CD4-positive, alpha-beta memory T cell (primary cell): ENCODE results near the gene C17orf75. TPM values are rescaled to one million over a fixed set of nuclear protein-coding genes. Genes with fewer than 3 reads are reported as not detected.

ENCODE experiments used
- CTCF ChIA-PET: fragments of 350-600 bp; sonication (Branson Sonifier 250); formaldehyde crosslinking; loops from one replicate; lab custom pipeline; 2021; ENCODE audit warnings: inconsistent platforms; ENCODE audit not compliant: partially characterized antibody; lab: Charles Lee
- POLR2A ChIA-PET: fragments of 350-600 bp; sonication (Branson Sonifier 250); formaldehyde crosslinking; loops from one replicate; lab custom pipeline; 2021; ENCODE audit not compliant: partially characterized antibody; lab: Charles Lee
- DNase-seq, 5 donors: peaks; one replicate each; pipeline versions ENCODE4 v3.0.0 to v3.0.0-alpha.2; 2020 to 2022; ENCODE audit warnings: mixed read lengths in 1 of 5
- H3K27ac ChIP-seq: one replicate; pipeline ENCODE4 v1.7.0; 2013; ENCODE audit warnings: low read depth, low read length
- H3K27me3 ChIP-seq: 2 replicates; pipeline ENCODE4 v1.7.0; 2013; ENCODE audit warnings: mild to moderate bottlenecking, low read length, moderate library complexity; ENCODE audit not compliant: insufficient read depth
- H3K36me3 ChIP-seq: 2 replicates; pipeline ENCODE4 v1.7.0; 2013; ENCODE audit warnings: mild to moderate bottlenecking, low read length, moderate library complexity; ENCODE audit not compliant: insufficient read depth
- H3K4me1 ChIP-seq: 2 replicates; pipeline ENCODE4 v1.7.0; 2013; ENCODE audit warnings: mild to moderate bottlenecking, low read length, moderate library complexity; ENCODE audit not compliant: insufficient read depth
- H3K4me3 ChIP-seq, 2 donors: one replicate each; pipeline ENCODE4 v1.7.0; 2013; ENCODE audit warnings: low read length in 2 of 2, mild to moderate bottlenecking in 1 of 2
- H3K9me3 ChIP-seq, 2 donors: one replicate each; pipeline ENCODE4 v1.7.0; 2013; ENCODE audit warnings: low read length in 2 of 2, control low read depth in 1 of 2; ENCODE audit not compliant: control insufficient read depth in 1 of 2
- H3K27ac Mint-ChIP-seq, 7 donors: one replicate each; pipeline ENCODE4 v1.8.0; 2020 to 2021; ENCODE audit warnings: mixed read lengths in 7 of 7, mild to moderate bottlenecking in 6 of 7, inconsistent platforms in 3 of 7, moderate library complexity in 3 of 7
- H3K27me3 Mint-ChIP-seq, 2 donors: one replicate each; pipeline ENCODE4 v1.8.0; 2020 to 2021; ENCODE audit warnings: mixed read lengths in 2 of 2
- H3K36me3 Mint-ChIP-seq, 2 donors: one replicate each; pipeline ENCODE4 v1.8.0; 2020 to 2021; ENCODE audit warnings: mixed read lengths in 2 of 2, inconsistent platforms in 1 of 2, mild to moderate bottlenecking in 1 of 2
- H3K4me1 Mint-ChIP-seq, 4 donors: one replicate each; pipeline ENCODE4 v1.8.0; 2020 to 2021; ENCODE audit warnings: mixed read lengths in 4 of 4, mild to moderate bottlenecking in 1 of 4
- H3K4me3 Mint-ChIP-seq, 8 donors: one replicate each; pipeline ENCODE4 v1.8.0; 2020 to 2021; ENCODE audit warnings: mixed read lengths in 8 of 8, mild to moderate bottlenecking in 7 of 8, moderate library complexity in 6 of 8, inconsistent platforms in 3 of 8
- H3K9me3 Mint-ChIP-seq, 8 donors: one replicate each; pipeline ENCODE4 v1.8.0; 2020 to 2021; ENCODE audit warnings: mixed read lengths in 8 of 8, mild to moderate bottlenecking in 5 of 8, inconsistent platforms in 3 of 8, moderate library complexity in 1 of 8
- intact Hi-C: fragments of 100-400 bp; cut with micrococcal nuclease; formaldehyde crosslinking; loops from one replicate; pipeline ENCODE4 v1.15.1; 2023
- polyA plus RNA-seq, 2 donors: library from polyadenylated mRNA; unstranded; fragments of 300-500 nt; fragmentation: Illumina TruSeq; gene quantifications; one replicate each; pipeline ENCODE4 v1.2.3, GENCODE V29; 2021
- total RNA-seq, 2 experiments: library from RNA; stranded (reverse); gene quantifications; one replicate each; pipeline ENCODE4 v1.2.3, GENCODE V29; 2021

The C17orf75 gene
- total and polyA plus RNA-seq, 4 experiments from 2014 or later: 7.9 to 22.5 (median 15.4) TPM

DNA sequence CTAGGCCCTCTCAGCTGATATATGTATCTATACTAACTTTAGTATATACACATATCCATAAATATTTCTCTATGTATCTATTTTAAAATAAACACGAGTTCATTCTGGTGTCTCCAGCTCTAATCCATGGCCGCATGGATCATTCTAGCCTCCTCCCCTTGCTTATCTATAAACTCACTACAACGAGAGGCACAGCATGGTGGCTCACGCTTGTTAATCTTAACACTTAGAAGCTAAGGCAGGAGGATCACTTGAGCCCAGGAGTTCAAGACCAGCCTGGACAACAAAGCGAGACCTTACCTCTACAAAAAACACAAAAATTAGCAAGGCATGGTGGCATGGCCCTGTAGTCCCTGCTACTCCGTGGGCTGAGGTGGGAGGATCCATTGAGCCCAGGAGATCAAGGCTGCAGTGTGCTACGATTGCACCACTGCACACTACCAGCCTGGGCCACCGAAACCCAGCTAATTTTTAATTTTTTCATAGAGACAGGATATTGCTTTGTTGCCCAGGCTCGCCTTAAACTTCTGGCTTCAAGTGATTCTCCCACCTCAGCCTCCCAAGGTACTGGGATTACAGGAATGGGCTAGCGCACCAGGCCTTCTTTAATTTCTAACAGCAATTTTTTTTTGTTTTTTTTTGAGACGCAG is 4.1 kb upstream of the C17orf75 start:
- no peak overlapping the region for H3K4me3 Mint-ChIP-seq
- no peaks in the 10 kb centered on the region for H3K27me3 Mint-ChIP-seq
- no peak overlapping the region for H3K27ac Mint-ChIP-seq

DNA sequence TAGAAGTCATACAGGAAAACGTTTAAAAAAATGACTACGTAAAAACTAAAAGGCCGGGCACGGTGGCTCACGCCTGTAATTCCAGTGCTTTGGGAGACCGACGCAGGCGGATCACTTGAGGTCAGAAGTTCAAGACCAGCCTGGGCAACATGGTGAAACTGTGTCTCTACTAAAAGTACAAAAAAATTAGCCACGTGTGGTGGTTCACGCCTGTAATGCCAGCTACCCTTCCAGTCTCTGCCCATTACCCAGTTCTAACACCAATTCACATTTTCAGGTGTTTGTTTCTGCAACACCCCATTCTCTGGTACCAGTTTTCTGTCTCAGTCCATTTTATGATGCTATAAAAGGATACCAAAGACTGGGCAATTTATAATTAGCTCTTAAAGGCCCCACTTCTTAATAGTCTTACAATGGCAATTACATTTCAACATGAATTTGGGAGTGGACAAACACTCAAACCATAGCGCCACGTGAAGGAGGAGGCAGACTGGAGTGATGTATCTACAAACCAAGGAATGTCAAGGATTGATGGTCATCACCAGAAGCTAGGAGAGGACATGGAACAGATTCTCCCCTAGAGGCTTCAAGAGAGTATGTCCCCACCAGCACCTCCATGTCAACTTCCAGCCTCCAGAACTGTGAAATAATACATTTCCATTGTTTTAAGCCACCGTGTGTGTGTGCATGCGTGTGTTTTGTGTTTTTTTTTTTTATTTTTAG is 791 bp upstream of the C17orf75 start:
- Histone ChIP-seq H3K9me3 (no peaks in the 10 kb centered on the region), H3K4me3 (no peak overlapping the region), H3K4me1 (peaks cover 21% of the 10 kb centered on the region), H3K27me3 (no peaks in the 10 kb centered on the region), H3K36me3 (no peaks in the 10 kb centered on the region), H3K27ac (peak overlapping the region; percentile 78)
- no peak for DNase-seq
- intact Hi-C loops: loop anchor here (1.0 kb wide), 1 partner anchor 8 kb away; the partner anchor contains the start of gene ZNF207
- Mint-ChIP-seq H3K27me3 (no peaks in the 10 kb centered on the region), H3K36me3 (peaks cover 3 to 14% of the 10 kb centered on the region in 2 donors), H3K4me1 (peaks cover 15 to 24% (median 20%) of the 10 kb centered on the region in 4 donors), H3K4me3 (peak overlapping the region; percentile 91 to 98 (median 94)), H3K27ac (peak overlapping the region; percentile 89 to 98 (median 94)), H3K9me3 (no peaks in the 10 kb centered on the region)
- POLR2A ChIA-PET: interaction anchor here (1.0 to 3.0 kb wide), 2 partner anchors 9 to 102 kb away, joined by 3 to 43 read pairs; partner anchors contain the start of genes PSMD11 and ZNF207
- CTCF ChIA-PET: no interaction called here

More for the DNA sequence above, 4.1 kb upstream of the C17orf75 start:
- peaks cover 19 to 36% (median 26%) of the 10 kb centered on the region in 4 donors for H3K4me1 Mint-ChIP-seq
- ChIA-PET POLR2A (no interaction called here), CTCF (interaction anchor here (1.0 kb wide), 1 partner anchor 98 kb away, joined by 3 read pairs; the partner anchor contains the start of gene PSMD11)
- Histone ChIP-seq H3K27me3 (no peaks in the 10 kb centered on the region), H3K9me3 (no peaks in the 10 kb centered on the region), H3K36me3 (no peaks in the 10 kb centered on the region), H3K4me1 (peaks cover 23% of the 10 kb centered on the region), H3K27ac (no peak overlapping the region), H3K4me3 (no peak overlapping the region)
- peaks cover 0 to 5% (median 0%) of the 10 kb centered on the region in 8 donors for H3K9me3 Mint-ChIP-seq
- peaks cover 8 to 18% of the 10 kb centered on the region in 2 donors for H3K36me3 Mint-ChIP-seq
- intact Hi-C loops: no loop called here
- DNase-seq: no peak

GRCh38 chr17:32341141-32341856 is 674 bp downstream of the C17orf75 start:
- POLR2A ChIA-PET: interaction anchor here (0.7 to 3.0 kb wide), 5 partner anchors 10 to 536 kb away, joined by 3 to 43 read pairs (median 3); partner anchors contain the start of genes MYO1D, PSMD11 and ZNF207
- CTCF ChIA-PET: interaction anchor here (1.0 kb wide), 3 partner anchors 9 to 20 kb away, joined by 4 read pairs; no protein-coding TSS in a partner anchor
- no peaks in the 10 kb centered on the region for H3K36me3 ChIP-seq

DNA sequence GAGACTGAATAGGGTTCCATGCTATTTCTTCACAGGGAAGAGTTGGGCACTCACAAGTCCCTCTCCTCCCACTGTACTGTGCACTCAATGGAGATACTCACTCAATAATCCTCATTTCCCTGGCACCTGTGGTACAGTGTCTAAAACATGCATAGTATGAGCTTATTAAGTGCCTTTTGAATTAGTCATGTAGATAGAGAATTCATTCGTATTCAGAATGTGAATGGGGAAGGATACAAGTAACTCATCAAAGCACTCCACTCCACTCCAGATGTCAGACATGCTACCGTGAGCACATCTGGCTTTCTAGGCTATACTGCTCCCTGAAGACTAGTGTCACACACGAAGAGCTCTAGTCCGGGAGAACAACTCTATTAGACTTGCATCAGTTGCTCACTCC is 6.3 kb downstream of the C17orf75 start:
- Histone ChIP-seq H3K4me3 (no peak overlapping the region), H3K27ac (no peak overlapping the region), H3K36me3 (peaks cover 7% of the 10 kb centered on the region), H3K27me3 (no peaks in the 10 kb centered on the region), H3K9me3 (no peaks in the 10 kb centered on the region), H3K4me1 (peaks cover 13% of the 10 kb centered on the region)
- Mint-ChIP-seq H3K4me1 (peaks cover 9 to 16% (median 14%) of the 10 kb centered on the region in 4 donors), H3K27me3 (no peaks in the 10 kb centered on the region), H3K36me3 (peaks cover 18 to 37% of the 10 kb centered on the region in 2 donors), H3K27ac (no peak overlapping the region), H3K9me3 (no peaks in the 10 kb centered on the region), H3K4me3 (no peak overlapping the region)
- ChIA-PET CTCF (interaction anchor here (0.5 to 1.0 kb wide), 2 partner anchors 16 to 38 kb away, joined by 3 to 4 read pairs; no protein-coding TSS in a partner anchor), POLR2A (no interaction called here)
- intact Hi-C loops: no loop called here
- DNase-seq: no peak

More at GRCh38 chr17:32341141-32341856, 674 bp downstream of the C17orf75 start:
- Histone ChIP-seq H3K27ac (peak overlapping the region; percentile 78), H3K4me1 (peaks cover 21% of the 10 kb centered on the region), H3K27me3 (no peaks in the 10 kb centered on the region), H3K4me3 (peak overlapping the region; percentile 61 to 95), H3K9me3 (no peaks in the 10 kb centered on the region)
- intact Hi-C loops: no loop called here
- Mint-ChIP-seq H3K4me3 (peak overlapping the region; percentile 91 to 98 (median 94)), H3K36me3 (peaks cover 5 to 18% of the 10 kb centered on the region in 2 donors), H3K9me3 (no peaks in the 10 kb centered on the region), H3K27ac (peak overlapping the region; percentile 90 to 97 (median 95)), H3K4me1 (peaks cover 15 to 24% (median 20%) of the 10 kb centered on the region in 4 donors), H3K27me3 (no peaks in the 10 kb centered on the region)
- peak; percentile 62 to 71 (median 66) for DNase-seq

DNA sequence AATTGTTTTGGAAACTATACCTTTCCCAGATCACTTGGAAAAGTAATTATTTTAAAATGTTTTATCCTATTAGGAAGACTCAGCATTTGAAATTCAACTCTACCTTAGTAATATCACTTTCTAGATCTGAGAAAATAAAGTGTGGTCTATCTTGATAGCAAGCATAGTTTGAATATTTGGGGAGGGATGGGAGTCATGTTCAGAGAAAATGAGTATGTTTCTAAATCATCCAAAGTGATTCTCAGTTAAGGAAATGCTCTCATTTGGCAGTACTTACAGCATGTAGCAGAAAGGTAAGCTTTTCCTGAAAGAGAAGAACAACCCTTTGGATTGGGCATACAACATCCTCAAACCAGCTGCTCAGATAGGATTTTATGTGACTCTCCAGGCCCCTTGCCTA is 6.9 kb downstream of the C17orf75 start:
- H3K4me1 Mint-ChIP-seq: peaks cover 15 to 22% (median 19%) of the 10 kb centered on the region in 4 donors
- no peak overlapping the region for H3K27ac ChIP-seq
- H3K36me3 ChIP-seq: peaks cover 7% of the 10 kb centered on the region
- H3K9me3 Mint-ChIP-seq: no peaks in the 10 kb centered on the region
- H3K36me3 Mint-ChIP-seq: peaks cover 18 to 36% of the 10 kb centered on the region in 2 donors
- POLR2A ChIA-PET: no interaction called here
- H3K4me1 ChIP-seq: peaks cover 18% of the 10 kb centered on the region
- DNase-seq: no peak
- no peak overlapping the region for H3K27ac Mint-ChIP-seq
- H3K4me3 ChIP-seq: no peak overlapping the region
- H3K9me3 ChIP-seq: no peaks in the 10 kb centered on the region
- H3K27me3 ChIP-seq: no peaks in the 10 kb centered on the region
- no peak overlapping the region for H3K4me3 Mint-ChIP-seq
- CTCF ChIA-PET: interaction anchor here (1.0 kb wide), 1 partner anchor 15 kb away, joined by 4 read pairs; no protein-coding TSS in a partner anchor
- intact Hi-C loops: no loop called here
- H3K27me3 Mint-ChIP-seq: no peaks in the 10 kb centered on the region

GRCh38 chr17:32333187-32333586 is 8.8 kb downstream of the C17orf75 start:
- no peak overlapping the region for H3K4me3 Mint-ChIP-seq
- no peak overlapping the region for H3K27ac ChIP-seq
- H3K9me3 Mint-ChIP-seq: no peaks in the 10 kb centered on the region
- no peak overlapping the region for H3K4me3 ChIP-seq
- no peak overlapping the region for H3K27ac Mint-ChIP-seq
- CTCF ChIA-PET: interaction anchor here (0.7 to 0.8 kb wide), 2 partner anchors 13 to 111 kb away, joined by 3 to 4 read pairs; partner anchors contain the start of gene PSMD11
- peaks cover 16 to 24% (median 20%) of the 10 kb centered on the region in 4 donors for H3K4me1 Mint-ChIP-seq
- peaks cover 20% of the 10 kb centered on the region for H3K4me1 ChIP-seq
- no peaks in the 10 kb centered on the region for H3K27me3 Mint-ChIP-seq
- no peak for DNase-seq
- H3K9me3 ChIP-seq: no peaks in the 10 kb centered on the region
- H3K27me3 ChIP-seq: no peaks in the 10 kb centered on the region
- peaks cover 7% of the 10 kb centered on the region for H3K36me3 ChIP-seq
- intact Hi-C loops: no loop called here
- POLR2A ChIA-PET: no interaction called here
- peaks cover 18 to 31% of the 10 kb centered on the region in 2 donors for H3K36me3 Mint-ChIP-seq
